ENCODE data around the gene RAPH1.
"Not testable (repeated sequence)": the region's sequence is repeated elsewhere in the genome, so short reads cannot be mapped to it uniquely, and the experiment has no call there.

Gene RAPH1

DNA sequence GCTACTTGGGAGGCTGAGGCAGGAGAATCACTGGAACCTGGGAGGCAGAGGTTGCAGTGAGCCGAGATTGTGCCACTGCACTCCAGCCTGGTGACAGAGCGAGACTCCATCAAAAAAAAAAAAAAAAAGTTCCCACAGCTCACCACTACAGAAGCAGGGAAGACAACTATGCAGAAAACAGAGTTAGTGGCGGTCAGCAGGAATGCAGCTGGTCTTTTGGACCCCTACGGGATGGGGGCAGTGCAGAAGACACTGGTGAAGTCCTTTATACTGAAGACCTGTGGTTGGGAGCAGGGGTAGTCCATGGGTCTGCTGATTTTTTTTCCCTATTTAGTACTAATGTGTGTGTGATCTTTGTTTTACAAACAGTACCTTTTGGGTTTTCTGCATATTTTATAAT, 105.5 kb downstream of the RAPH1 start:
- DNase-seq (ENCODE audit: low spot score), result not testable (repeated sequence)

GRCh38 chr2:203427061-203427460, 108.0 kb downstream of the RAPH1 start:
- no peak for DNase-seq (ENCODE audit: low spot score)

DNA sequence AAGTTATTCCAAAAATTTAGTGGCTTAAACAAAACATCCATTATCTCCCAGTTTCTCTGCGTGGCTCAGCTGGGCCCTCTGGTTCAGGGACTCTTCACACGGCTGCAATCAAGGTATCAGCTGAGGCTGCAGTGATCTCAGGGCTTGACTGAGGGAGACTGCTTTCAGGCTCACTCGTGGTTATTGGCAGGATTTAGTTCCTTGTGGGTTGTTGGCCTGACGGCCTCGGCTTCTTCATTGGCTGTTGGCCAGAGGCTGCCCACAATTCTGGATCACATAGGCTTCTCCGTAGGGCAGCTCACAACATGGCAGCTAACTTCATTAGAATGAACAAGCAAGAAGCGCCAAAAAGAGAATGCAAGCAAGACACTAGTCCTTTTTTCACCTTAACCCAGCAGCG, 116.8 kb downstream of the RAPH1 start:
- DNase-seq (ENCODE audit: low spot score), result no peak

DNA sequence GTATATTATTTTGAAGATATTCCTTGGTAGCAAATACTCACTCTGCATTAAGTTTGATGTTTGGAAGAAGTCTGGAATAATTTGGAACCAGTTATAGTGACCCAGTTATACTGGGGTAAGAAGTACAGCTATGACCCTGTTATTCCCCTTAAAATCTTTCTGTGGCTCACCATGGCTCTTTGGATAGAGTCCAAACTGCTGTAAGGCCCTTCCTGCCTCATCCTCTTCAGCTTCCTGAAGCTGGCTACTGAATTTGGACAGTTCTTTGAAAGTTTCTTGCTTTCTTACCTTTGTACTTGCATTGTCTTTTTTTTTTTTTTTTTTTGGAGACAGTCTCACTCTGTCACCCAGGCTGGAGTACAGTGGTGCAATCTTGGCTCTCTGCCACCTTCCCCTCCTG, 121.3 kb downstream of the RAPH1 start:
- no peak for DNase-seq (ENCODE audit: low spot score)

DNA sequence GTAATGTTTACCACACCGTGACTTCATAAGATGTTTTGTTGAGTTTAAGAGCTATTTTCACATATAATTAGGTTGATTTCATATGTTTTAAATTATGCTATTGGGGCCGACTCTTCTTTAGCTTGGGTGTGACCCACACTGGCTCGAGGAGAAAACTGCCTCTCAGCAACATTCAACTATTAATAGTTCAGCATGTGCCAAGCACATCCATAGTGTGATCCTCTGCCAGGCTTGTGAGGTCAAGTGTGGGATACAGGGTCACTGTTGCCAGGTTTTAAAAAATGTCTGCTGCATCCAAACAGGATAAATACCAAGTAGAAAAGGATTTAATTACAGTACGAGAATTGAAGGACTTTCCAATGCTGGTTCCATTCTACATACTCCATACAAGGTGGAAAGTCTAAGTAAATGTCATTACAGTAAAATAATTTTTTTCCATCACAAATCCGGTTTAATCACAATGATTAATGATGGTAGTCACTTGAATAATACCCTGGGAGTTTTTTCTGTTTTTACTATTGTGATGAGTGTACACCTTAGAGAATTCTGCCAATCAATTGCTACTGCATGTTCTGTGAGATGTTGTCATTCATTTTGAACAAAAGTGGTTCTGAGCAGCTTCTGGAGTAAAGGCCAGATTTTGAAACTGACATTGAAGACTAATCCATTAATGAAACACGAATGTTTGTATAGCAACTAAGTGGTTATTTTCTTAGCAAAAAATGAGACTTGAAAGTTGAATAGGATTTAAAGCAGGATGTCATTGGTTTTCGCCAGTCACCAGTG, 122.4 kb downstream of the RAPH1 start:
- peak; percentile 21 for DNase-seq (ENCODE audit: low spot score)

GRCh38 chr2:203407496-203407895, 127.6 kb downstream of the RAPH1 start:
- no peak for DNase-seq (ENCODE audit: low spot score)

DNA sequence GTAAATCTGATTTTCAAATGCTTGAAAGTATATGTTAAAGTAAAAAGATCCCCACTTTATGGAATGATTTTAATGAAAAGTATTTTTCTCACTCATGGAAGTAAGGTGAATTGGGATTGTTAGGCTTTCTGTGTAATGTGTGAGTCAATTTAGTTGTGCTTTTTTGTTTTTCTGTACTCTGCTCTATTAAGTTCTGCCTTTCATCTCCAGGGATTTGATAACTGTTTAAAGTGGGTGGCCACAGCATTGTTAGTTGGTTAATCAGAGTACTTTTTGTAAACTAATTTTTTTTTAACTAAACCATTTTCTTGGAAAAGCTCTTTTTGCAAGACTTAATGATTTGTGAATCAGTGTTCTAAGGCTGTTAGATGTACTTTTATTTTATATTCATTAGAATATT, 130.1 kb downstream of the RAPH1 start:
- DNase-seq (ENCODE audit: low spot score), result no peak

GRCh38 chr2:203400805-203401585, 134.1 kb downstream of the RAPH1 start:
- no peak for DNase-seq (ENCODE audit: low spot score)

GRCh38 chr2:203399031-203399430, 136.1 kb downstream of the RAPH1 start:
- DNase-seq (ENCODE audit: low spot score), result no peak

- peak; percentile 24 for DNase-seq (ENCODE audit: low spot score)
These were observed 138.4 kb downstream of the RAPH1 start for GRCh38 chr2:203396667-203397066.

- DNase-seq (ENCODE audit: low spot score), result no peak
These were observed 139.2 kb downstream of the RAPH1 start for GRCh38 chr2:203395858-203396257.

- DNase-seq (ENCODE audit: low spot score), result peak; percentile 28
These were observed 140.4 kb downstream of the RAPH1 start for GRCh38 chr2:203394519-203395227.

GRCh38 chr2:203388153-203388552, 146.9 kb downstream of the RAPH1 start:
- DNase-seq (ENCODE audit: low spot score), result not testable (repeated sequence)

DNA sequence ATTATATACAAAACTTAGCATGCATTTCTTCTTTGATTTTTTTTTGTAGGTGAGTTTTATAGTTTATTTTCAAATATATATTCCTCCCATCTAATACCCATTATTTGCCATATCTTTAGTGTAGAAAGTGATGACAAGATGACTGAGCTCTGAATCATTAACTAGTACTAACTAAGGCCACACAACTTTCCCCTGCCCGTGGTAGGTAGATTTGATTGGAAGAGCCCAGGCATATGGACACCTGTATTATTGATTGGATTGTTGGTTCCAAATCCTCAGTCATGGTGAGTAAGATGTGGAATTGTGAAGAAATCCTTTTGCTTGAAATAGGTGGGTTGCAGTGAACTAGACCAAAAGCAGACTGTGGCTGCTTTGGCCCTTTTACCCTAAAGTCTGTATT, 152.1 kb downstream of the RAPH1 start:
- DNase-seq (ENCODE audit: low spot score), result no peak

GRCh38 chr2:203379156-203379555, 155.9 kb downstream of the RAPH1 start:
- DNase-seq (ENCODE audit: low spot score), result no peak

DNA sequence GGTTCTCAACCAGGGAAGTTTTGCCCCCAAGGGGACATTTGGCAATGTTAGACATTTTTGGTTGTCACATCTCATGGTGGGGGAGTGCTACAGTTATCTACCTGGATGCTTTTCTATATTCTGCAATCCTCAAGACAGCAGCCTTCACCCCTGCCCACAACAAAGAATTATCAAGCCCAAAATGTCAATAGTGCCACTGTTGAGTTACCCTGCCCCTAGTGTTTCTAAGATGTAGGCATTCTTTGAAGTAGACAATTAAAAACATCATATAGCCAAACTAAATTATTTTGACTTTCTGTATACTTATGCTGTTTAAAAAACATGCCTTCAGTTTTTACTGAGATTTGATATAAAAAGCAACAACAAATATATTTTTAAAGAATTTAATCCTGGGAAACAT, 158.9 kb downstream of the RAPH1 start:
- DNase-seq (ENCODE audit: low spot score), result no peak

DNA sequence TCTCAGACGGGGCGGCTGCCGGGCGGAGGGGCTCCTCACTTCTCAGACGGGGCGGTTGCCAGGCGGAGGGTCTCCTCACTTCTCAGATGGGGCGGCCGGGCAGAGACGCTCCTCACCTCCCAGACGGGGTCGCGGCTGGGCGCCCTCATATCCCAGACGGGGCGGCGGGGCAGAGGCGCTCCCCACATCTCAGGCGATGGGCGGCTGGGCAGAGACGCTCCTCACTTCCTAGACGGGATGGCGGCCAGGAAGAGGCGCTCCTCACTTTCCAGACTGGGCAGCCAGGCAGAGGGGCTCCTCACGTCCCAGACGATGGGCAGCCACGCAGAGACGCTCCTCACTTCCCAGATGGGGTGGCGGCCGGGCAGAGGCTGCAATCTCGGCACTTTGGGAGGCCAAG, 162.4 kb downstream of the RAPH1 start:
- not testable (repeated sequence) for DNase-seq (ENCODE audit: low spot score)

DNA sequence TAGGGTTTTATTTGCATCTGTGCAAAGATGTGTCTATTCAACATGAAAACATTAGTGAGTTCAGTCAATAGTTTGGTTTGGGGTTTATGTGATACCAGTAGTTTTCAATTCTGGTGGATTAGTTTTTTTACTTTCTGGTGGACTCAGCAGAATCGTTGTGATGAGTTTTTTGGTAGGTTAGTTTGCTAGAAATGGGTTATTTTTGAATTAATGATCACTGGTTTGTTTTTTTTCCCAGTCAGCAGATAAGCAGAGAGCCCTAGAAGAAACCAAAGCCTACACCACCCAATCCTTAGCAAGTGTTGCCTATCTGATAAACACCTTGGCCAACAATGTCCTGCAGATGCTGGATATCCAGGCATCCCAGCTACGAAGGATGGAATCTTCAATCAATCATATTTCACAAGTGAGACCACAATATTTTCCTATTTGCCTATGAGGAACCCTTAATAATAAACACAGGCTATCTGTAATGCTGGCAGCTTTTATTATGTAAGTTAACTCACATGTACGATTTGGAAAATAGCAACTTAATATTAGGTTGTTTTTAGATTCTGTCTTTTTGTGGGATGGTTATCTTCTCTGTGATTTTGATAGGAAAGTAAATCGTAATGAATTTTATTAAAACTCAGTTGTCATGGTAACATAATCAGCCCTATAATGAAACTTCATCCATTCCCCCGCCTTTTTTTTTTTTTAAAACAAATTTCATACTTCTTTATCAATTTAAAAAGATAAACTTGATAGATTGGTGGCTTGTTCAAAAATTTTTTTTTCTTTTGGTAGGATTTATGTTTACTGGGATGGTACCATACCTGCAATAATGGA, 168.2 kb downstream of the RAPH1 start:
- no peak for DNase-seq (ENCODE audit: low spot score)

GRCh38 chr2:203361922-203362321, 173.2 kb downstream of the RAPH1 start:
- no peak for DNase-seq (ENCODE audit: low spot score)

- no peak for DNase-seq (ENCODE audit: low spot score)
These were observed 173.6 kb downstream of the RAPH1 start for GRCh38 chr2:203361495-203361894.

GRCh38 chr2:203360833-203361430, 174.2 kb downstream of the RAPH1 start:
- no peak for DNase-seq (ENCODE audit: low spot score)

Data from cerebellar cortex (tissue), 1 donor.